GM12874 (cell line): ENCODE data around the gene JMJD1C.

ENCODE experiments used
- TF ChIP-seq, protein P1 (sequence below): IDR thresholded peaks from 2 replicates; pipeline ENCODE4 v1.5.1; 2011; ENCODE audit warnings: low read depth, mild to moderate bottlenecking, control low read depth, low read length, moderate library complexity; ENCODE audit not compliant: insufficient read depth

JMJD1C gene

DNA sequence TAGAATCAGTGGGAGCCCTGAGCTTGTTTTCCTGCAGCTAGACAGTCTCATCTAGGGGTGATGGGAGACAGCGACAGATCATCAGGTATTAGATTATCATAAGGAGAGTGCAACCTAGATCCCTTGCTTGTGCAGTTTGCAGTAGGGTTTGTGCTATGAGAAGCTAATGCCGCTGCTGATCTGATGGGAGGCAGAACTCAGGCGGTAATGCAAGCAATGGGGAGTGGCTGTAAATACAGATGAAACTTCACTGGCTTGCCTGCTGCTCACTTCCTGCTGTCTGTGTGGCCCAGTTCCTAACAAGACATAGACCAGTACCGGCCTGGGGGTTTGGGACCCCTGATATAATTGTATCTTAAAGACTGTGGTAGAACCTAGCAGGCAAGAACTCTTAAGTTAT lies 315.0 kb downstream of the JMJD1C start:
- TF ChIP-seq, protein P1, sequence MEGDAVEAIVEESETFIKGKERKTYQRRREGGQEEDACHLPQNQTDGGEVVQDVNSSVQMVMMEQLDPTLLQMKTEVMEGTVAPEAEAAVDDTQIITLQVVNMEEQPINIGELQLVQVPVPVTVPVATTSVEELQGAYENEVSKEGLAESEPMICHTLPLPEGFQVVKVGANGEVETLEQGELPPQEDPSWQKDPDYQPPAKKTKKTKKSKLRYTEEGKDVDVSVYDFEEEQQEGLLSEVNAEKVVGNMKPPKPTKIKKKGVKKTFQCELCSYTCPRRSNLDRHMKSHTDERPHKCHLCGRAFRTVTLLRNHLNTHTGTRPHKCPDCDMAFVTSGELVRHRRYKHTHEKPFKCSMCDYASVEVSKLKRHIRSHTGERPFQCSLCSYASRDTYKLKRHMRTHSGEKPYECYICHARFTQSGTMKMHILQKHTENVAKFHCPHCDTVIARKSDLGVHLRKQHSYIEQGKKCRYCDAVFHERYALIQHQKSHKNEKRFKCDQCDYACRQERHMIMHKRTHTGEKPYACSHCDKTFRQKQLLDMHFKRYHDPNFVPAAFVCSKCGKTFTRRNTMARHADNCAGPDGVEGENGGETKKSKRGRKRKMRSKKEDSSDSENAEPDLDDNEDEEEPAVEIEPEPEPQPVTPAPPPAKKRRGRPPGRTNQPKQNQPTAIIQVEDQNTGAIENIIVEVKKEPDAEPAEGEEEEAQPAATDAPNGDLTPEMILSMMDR: no peak

DNA sequence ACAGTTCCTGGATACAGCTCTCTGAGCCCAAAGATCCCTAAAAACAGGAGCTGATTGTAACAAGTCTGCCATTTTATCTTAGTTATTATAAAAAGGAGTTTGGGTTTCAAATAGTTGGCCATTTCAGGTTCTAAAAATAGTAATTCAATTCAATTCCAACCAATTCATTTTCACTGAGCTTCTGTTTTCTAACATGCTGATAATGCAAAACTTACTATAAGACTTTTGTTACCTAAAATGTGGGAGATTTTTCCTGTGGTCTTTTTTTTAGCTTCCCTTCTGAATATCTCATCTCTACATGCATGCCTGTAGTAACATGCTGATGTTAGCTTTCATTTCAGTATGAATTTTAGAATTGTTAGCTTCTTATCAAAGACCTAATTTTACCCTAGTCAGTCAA lies 319.3 kb downstream of the JMJD1C start:
- TF ChIP-seq, protein P1: no peak

DNA sequence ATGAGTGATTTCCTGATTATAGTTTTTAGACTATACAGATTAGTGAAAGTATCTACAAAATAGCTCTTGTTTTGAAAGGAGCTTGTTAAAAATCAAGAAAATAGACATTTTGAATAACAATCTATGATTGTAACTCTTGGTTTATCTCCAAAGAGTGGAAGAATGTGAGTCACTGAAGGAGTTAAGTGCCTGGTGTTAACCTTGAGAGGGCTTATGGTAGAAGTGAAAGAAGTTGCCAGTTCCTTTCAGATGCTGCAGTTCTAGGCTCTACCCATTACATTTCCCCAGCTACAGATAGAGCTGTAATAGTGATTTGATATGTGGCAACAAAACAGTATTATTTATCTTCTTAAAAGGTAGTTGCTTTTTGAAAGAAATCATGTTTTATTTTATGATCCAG lies 320.0 kb downstream of the JMJD1C start:
- TF ChIP-seq, protein P1: no peak

DNA sequence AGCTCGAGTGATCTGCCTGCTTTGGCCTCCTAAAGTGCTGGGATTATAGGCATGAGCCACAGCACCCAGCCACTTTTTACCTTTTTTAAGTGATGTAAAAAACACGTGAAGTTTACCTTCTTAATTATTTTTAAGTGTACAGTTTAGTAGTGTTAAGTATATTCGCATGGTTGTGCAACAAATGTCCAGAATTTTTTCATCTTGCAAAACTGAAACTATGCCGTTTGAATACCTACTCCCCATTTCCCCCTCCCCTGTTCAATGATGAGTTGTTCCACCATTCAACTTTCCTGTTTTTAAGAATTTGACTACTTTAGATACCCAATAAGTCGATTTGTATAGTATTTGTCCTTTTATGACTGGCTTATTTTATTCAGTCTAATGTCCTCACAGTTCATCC lies 321.8 kb downstream of the JMJD1C start:
- TF ChIP-seq, protein P1: no peak

DNA sequence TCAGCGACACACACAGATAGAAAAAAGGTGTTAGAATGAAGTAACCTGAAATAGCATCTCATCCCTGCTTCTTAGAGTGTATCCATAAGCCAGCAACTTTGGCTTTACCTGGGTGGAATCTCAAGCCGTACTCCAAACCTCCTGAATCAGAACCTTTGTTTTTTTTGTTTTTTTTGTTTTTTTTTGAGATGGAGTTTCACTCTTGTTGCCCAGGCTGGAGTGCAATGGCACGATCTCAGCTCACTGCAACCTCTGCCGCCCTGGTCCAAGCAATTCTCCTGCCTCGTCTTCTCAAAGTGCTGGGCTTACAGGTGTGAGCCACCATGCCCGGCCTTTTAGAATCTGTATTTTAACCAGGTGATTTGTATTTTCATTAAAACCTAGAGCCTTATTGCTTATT lies 323.6 kb downstream of the JMJD1C start:
- TF ChIP-seq, protein P1: no peak

DNA sequence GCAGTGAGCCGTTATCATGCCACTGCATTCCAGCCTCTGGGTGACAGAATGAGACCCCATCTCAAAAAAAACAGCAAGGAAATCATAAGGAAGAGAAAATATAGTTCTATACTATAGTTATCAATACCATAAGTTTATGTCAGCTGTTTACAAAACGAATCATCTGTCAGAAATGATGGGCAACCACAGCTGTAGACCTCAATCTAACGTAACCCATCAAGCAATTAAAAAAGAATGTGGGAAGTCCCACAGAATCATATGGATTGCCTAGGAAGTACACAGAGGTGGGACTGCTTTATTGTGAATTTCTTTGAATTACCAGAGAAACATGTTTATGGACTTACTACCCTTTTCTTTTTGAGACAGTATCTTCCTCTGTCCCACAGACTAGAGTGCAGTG lies 325.7 kb downstream of the JMJD1C start:
- TF ChIP-seq, protein P1: no peak

DNA sequence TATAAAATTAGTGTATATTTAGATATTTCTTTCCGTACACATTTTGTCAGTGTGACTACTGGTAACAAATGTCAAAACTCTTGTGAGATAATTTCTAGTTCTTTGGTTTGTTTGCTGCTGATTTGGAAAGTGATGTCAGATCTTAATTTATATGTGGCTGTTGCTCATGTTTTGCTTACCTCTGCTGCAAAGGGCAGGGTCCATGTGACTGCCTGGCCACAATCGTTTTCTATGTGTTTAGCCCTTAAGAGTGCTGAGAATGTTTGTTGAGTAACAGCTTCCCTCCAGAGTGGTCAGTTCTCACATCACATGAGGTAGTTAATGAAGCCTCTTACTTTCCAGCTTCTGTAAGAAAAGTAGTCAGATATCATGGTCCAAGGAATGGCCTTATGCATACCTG lies 328.5 kb downstream of the JMJD1C start:
- TF ChIP-seq, protein P1: no peak
